ENCODE results near the gene ATXN2. TPM values are rescaled to one million over a fixed set of nuclear protein-coding genes. Genes with fewer than 3 reads are reported as not detected.

Gene ATXN2
- total RNA-seq, 1 donor from 2014 or later = 34.2 TPM

DNA sequence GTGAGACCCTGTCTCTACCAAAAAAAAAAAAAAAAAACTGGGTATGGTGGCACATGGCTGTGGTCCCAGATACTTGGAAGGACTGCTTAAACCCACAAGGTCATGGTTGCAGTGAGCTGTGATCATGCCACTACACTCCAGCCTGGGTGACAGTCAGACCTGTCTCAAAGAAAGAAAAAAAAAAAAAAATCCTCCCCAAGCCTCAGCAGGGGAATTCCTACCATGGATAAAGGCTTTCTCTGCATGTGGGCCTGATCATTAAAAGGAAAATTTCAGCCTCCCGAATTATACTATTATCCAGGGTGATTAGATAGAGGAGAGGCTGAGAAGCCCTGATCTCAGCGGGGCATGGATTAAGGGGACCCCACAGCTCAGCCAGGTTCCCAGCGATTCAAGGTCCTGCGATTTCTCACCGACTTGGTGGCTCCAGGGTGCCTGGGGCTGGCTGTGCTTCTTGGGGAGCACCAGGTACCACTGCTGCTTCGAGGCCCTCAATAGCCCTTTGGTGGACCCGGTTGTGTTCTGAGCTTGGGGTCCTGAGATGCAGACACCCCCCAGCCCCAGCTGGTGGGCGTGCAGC, 187.8 kb downstream of the ATXN2 start:
- Histone ChIP-seq H3K79me2 (ENCODE audit: low read depth) (peaks cover 17% of the 10 kb centered on the region), H2AFZ (replicated peaks) (no peak overlapping the region), H3F3A (ENCODE audit: low read depth) (peaks cover 28% of the 10 kb centered on the region), H3K4me3 (no peak overlapping the region), H3K27ac (no peak overlapping the region), H3K27me3 (peaks cover 9% of the 10 kb centered on the region), H4K20me1 (ENCODE audit: low read depth) (peaks cover 20% of the 10 kb centered on the region), H3K9me3 (ENCODE audit: low read depth) (no peaks in the 10 kb centered on the region), H3K9ac (no peak overlapping the region), H3K36me3 (no peaks in the 10 kb centered on the region), H3K4me2 (peak overlapping the region; percentile 35), H3K4me1 (peaks cover 31% of the 10 kb centered on the region)
- Mint-ChIP-seq H3K36me3 (no peaks in the 10 kb centered on the region), H3K27ac (no peak overlapping the region), H3K9me3 (no peaks in the 10 kb centered on the region), H3K4me3 (no peak overlapping the region), H3K27me3 (ENCODE audit: insufficient read depth, low read depth) (peaks cover 4% of the 10 kb centered on the region), H3K4me1 (peaks cover 49% of the 10 kb centered on the region)
- peak; percentile 50 for DNase-seq (ENCODE audit: low spot score)
- no peak for TF ChIP-seq EZH2phosphoT487 (IDR thresholded peaks at IDR 0.05)
- TF ChIP-seq CTCF (IDR thresholded peaks at IDR 0.05) = no peak
- TF ChIP-seq EZH2 (IDR thresholded peaks at IDR 0.05) = no peak

GRCh38 chr12:111410431-111411184, 188.5 kb downstream of the ATXN2 start:
- Histone ChIP-seq H3K9me3 (ENCODE audit: low read depth) (no peaks in the 10 kb centered on the region), H3K4me2 (no peak overlapping the region), H3K9ac (no peak overlapping the region), H3K4me1 (peaks cover 33% of the 10 kb centered on the region), H2AFZ (replicated peaks) (no peak overlapping the region), H4K20me1 (ENCODE audit: low read depth) (peaks cover 20% of the 10 kb centered on the region), H3K79me2 (ENCODE audit: low read depth) (peaks cover 17% of the 10 kb centered on the region), H3K36me3 (no peaks in the 10 kb centered on the region), H3K27ac (no peak overlapping the region), H3F3A (ENCODE audit: low read depth) (peaks cover 28% of the 10 kb centered on the region), H3K27me3 (peaks cover 14% of the 10 kb centered on the region), H3K4me3 (no peak overlapping the region)
- Mint-ChIP-seq H3K36me3 (no peaks in the 10 kb centered on the region), H3K9me3 (no peaks in the 10 kb centered on the region), H3K27me3 (ENCODE audit: insufficient read depth, low read depth) (peaks cover 4% of the 10 kb centered on the region), H3K4me1 (peaks cover 49% of the 10 kb centered on the region), H3K27ac (no peak overlapping the region), H3K4me3 (no peak overlapping the region)
- no peak for DNase-seq (ENCODE audit: low spot score)
- TF ChIP-seq EZH2 (IDR thresholded peaks at IDR 0.05) (no peak), CTCF (IDR thresholded peaks at IDR 0.05) (no peak), EZH2phosphoT487 (IDR thresholded peaks at IDR 0.05) (no peak)

GRCh38 chr12:111409780-111410430, 189.2 kb downstream of the ATXN2 start:
- no peak overlapping the region for H3K4me2 ChIP-seq
- TF ChIP-seq EZH2phosphoT487 (IDR thresholded peaks at IDR 0.05) = no peak
- TF ChIP-seq EZH2 (IDR thresholded peaks at IDR 0.05) = no peak
- TF ChIP-seq CTCF (IDR thresholded peaks at IDR 0.05) = no peak
- peaks cover 20% of the 10 kb centered on the region for H4K20me1 ChIP-seq (ENCODE audit: low read depth)
- Mint-ChIP-seq H3K4me3 (no peak overlapping the region), H3K27me3 (ENCODE audit: insufficient read depth, low read depth) (peaks cover 4% of the 10 kb centered on the region), H3K9me3 (no peaks in the 10 kb centered on the region), H3K36me3 (no peaks in the 10 kb centered on the region), H3K4me1 (peaks cover 45% of the 10 kb centered on the region), H3K27ac (no peak overlapping the region)
- H2AFZ ChIP-seq (replicated peaks) = no peak overlapping the region
- no peaks in the 10 kb centered on the region for H3K9me3 ChIP-seq (ENCODE audit: low read depth)
- no peaks in the 10 kb centered on the region for H3K36me3 ChIP-seq
- H3K27me3 ChIP-seq = peaks cover 17% of the 10 kb centered on the region
- no peak overlapping the region for H3K27ac ChIP-seq
- H3K9ac ChIP-seq = no peak overlapping the region
- H3K79me2 ChIP-seq (ENCODE audit: low read depth) = peaks cover 16% of the 10 kb centered on the region
- peak; percentile 35 for DNase-seq (ENCODE audit: low spot score)
- H3F3A ChIP-seq (ENCODE audit: low read depth) = peaks cover 28% of the 10 kb centered on the region
- no peak overlapping the region for H3K4me3 ChIP-seq
- peaks cover 33% of the 10 kb centered on the region for H3K4me1 ChIP-seq

All from neural progenitor cell (in vitro differentiated cells).